KMS-11 (cell line): Measurements from ENCODE around the gene THOC2.

Source experiments
- H2AFZ ChIP-seq: fragments of 200-600 bp; sonication (generic); 2 replicates; pipeline ENCODE4 v1.6.1; 2016; ENCODE audit warnings: antibody characterized with exemption, mixed run types, low read depth
- H3K27ac ChIP-seq: fragments of 200-600 bp; sonication (generic); 2 replicates; pipeline ENCODE4 v1.6.1; 2016; ENCODE audit warnings: mild to moderate bottlenecking, mixed run types
- H3K27me3 ChIP-seq: fragments of 200-600 bp; sonication (generic); 2 replicates; pipeline ENCODE4 v1.6.1; 2017; ENCODE audit warnings: mild to moderate bottlenecking, low read depth, mixed run types, moderate library complexity; ENCODE audit not compliant: insufficient read depth
- H3K36me3 ChIP-seq: fragments of 200-600 bp; sonication (generic); 2 replicates; pipeline ENCODE4 v1.6.1; 2017; ENCODE audit warnings: mild to moderate bottlenecking, mixed run types; ENCODE audit not compliant: insufficient read depth
- H3K4me1 ChIP-seq: fragments of 200-600 bp; sonication (generic); 2 replicates; pipeline ENCODE4 v1.6.1; 2016; ENCODE audit warnings: mild to moderate bottlenecking, low read depth, mixed run types; ENCODE audit not compliant: poor library complexity, severe bottlenecking
- H3K4me2 ChIP-seq: fragments of 200-600 bp; sonication (generic); 2 replicates; pipeline ENCODE4 v1.7.0; 2016; ENCODE audit warnings: mild to moderate bottlenecking, mixed run types
- H3K4me3 ChIP-seq: fragments of 200-600 bp; sonication (generic); IDR thresholded peaks from 2 replicates; pipeline ENCODE4 v1.6.1; 2017; ENCODE audit warnings: low read depth, low read length, mixed read lengths; ENCODE audit not compliant: insufficient read depth
- H3K79me2 ChIP-seq: fragments of 200-600 bp; sonication (generic); 2 replicates; pipeline ENCODE4 v1.6.1; 2016; ENCODE audit warnings: low read depth, mixed run types; ENCODE audit not compliant: insufficient read depth
- H3K9ac ChIP-seq: fragments of 200-600 bp; sonication (generic); 2 replicates; pipeline ENCODE4 v1.6.1; 2016; ENCODE audit warnings: mild to moderate bottlenecking, mixed run types
- H4K20me1 ChIP-seq: fragments of 200-600 bp; sonication (generic); 2 replicates; pipeline ENCODE4 v1.6.1; 2016; ENCODE audit warnings: mild to moderate bottlenecking, mixed run types; ENCODE audit not compliant: insufficient read depth
- CTCF ChIP-seq: fragments of 200-600 bp; sonication (generic); conservative IDR thresholded peaks from 2 replicates; pipeline ENCODE4 v1.6.1; 2017; ENCODE audit warnings: low read depth, mild to moderate bottlenecking, antibody characterized with exemption, low read length, moderate library complexity, mixed read lengths

The THOC2 gene

GRCh38 chrX:123745511-123745910 lies 12.7 kb upstream of the THOC2 start:
- Histone ChIP-seq H3K79me2 (no peaks in the 10 kb centered on the region), H3K4me3 (no peak overlapping the region), H3K4me1 (no peaks in the 10 kb centered on the region), H3K27me3 (no peaks in the 10 kb centered on the region), H4K20me1 (no peaks in the 10 kb centered on the region), H3K27ac (no peak overlapping the region), H3K4me2 (no peak overlapping the region), H2AFZ (no peak overlapping the region), H3K9ac (no peak overlapping the region), H3K36me3 (no peaks in the 10 kb centered on the region)
- no peak for TF ChIP-seq CTCF

- no peak overlapping the region for H3K4me2 ChIP-seq
- no peak for TF ChIP-seq CTCF
- no peak overlapping the region for H3K9ac ChIP-seq
- no peak overlapping the region for H3K4me3 ChIP-seq
- no peaks in the 10 kb centered on the region for H4K20me1 ChIP-seq
- H3K36me3 ChIP-seq, result no peaks in the 10 kb centered on the region
- H3K79me2 ChIP-seq, result no peaks in the 10 kb centered on the region
- H3K27ac ChIP-seq, result no peak overlapping the region
- H2AFZ ChIP-seq, result no peak overlapping the region
- no peaks in the 10 kb centered on the region for H3K4me1 ChIP-seq
- H3K27me3 ChIP-seq, result no peaks in the 10 kb centered on the region
These were observed 10.5 kb upstream of the THOC2 start for GRCh38 chrX:123743312-123743711.

GRCh38 chrX:123742440-123742839 lies 9.6 kb upstream of the THOC2 start:
- no peaks in the 10 kb centered on the region for H3K36me3 ChIP-seq
- no peaks in the 10 kb centered on the region for H3K4me1 ChIP-seq
- no peak overlapping the region for H3K4me3 ChIP-seq
- no peak overlapping the region for H3K27ac ChIP-seq
- no peak overlapping the region for H3K4me2 ChIP-seq
- no peak overlapping the region for H3K9ac ChIP-seq
- no peaks in the 10 kb centered on the region for H3K79me2 ChIP-seq
- no peak overlapping the region for H2AFZ ChIP-seq
- no peaks in the 10 kb centered on the region for H3K27me3 ChIP-seq
- H4K20me1 ChIP-seq, result no peaks in the 10 kb centered on the region
- no peak for TF ChIP-seq CTCF

GRCh38 chrX:123740536-123740935 lies 7.7 kb upstream of the THOC2 start:
- no peaks in the 10 kb centered on the region for H3K79me2 ChIP-seq
- no peak overlapping the region for H3K9ac ChIP-seq
- H3K4me3 ChIP-seq, result no peak overlapping the region
- H3K27ac ChIP-seq, result no peak overlapping the region
- H3K36me3 ChIP-seq, result no peaks in the 10 kb centered on the region
- no peak overlapping the region for H2AFZ ChIP-seq
- H3K4me1 ChIP-seq, result no peaks in the 10 kb centered on the region
- H3K27me3 ChIP-seq, result no peaks in the 10 kb centered on the region
- no peak overlapping the region for H3K4me2 ChIP-seq
- TF ChIP-seq CTCF, result no peak
- H4K20me1 ChIP-seq, result no peaks in the 10 kb centered on the region

GRCh38 chrX:123740006-123740405 lies 7.2 kb upstream of the THOC2 start:
- TF ChIP-seq CTCF, result no peak
- no peak overlapping the region for H3K9ac ChIP-seq
- no peaks in the 10 kb centered on the region for H3K36me3 ChIP-seq
- no peak overlapping the region for H2AFZ ChIP-seq
- no peaks in the 10 kb centered on the region for H3K27me3 ChIP-seq
- H3K4me3 ChIP-seq, result no peak overlapping the region
- H3K79me2 ChIP-seq, result no peaks in the 10 kb centered on the region
- no peak overlapping the region for H3K27ac ChIP-seq
- H4K20me1 ChIP-seq, result no peaks in the 10 kb centered on the region
- H3K4me2 ChIP-seq, result no peak overlapping the region
- H3K4me1 ChIP-seq, result no peaks in the 10 kb centered on the region
